ENCODE results near the gene MLLT11.

MLLT11 gene, protein sequence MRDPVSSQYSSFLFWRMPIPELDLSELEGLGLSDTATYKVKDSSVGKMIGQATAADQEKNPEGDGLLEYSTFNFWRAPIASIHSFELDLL

DNA sequence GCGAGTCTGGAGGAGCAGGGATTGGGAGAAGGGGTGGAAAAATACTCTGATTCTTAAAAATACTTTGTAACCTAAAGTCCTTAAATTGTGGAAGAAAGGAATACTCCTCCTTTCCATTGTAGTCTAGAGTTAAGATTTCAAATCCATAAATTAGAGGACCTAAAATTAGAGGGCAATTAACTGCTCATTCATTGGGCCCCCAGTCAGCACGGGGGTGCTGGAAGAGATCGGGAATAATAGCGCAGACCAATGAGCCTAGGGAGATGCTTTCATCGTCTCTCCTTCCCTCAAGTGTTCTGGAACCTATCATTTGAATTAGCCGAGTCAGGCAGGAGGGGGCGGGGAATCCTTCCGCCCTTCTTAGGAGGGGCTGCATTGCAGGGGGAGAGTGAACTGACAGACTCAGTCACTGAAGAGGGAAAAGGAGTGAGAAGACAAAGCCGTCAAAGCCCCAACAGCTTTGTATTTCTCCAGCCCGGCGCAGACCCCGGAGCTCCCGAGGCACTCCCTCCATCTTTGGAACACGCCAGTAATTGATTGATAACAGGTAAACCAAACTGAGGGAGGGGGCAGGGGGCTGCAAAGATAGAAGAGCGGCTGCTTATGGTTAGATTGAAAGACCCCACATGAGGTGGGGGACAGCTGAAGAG lies at the start of gene MLLT11:
Gene MLLT11 (plus strand): TSS at position 391 of the 650 bp plus-strand sequence. CDS start 6,828 bp downstream, outside the sequence.
- Histone ChIP-seq H3K9ac (ENCODE audit: low read depth, low read length) (peak within 1 kb of the TSS; percentile 96), H3K9me3 (ENCODE audit: control insufficient read depth, insufficient read depth, low read length) (no peaks in the 10 kb centered on the region), H3K4me1 (ENCODE audit: insufficient read depth, low read length) (peaks cover 21% of the 10 kb centered on the region), H3K36me3 (ENCODE audit: insufficient read depth, low read length) (peaks cover 12% of the 10 kb centered on the region)

DNA sequence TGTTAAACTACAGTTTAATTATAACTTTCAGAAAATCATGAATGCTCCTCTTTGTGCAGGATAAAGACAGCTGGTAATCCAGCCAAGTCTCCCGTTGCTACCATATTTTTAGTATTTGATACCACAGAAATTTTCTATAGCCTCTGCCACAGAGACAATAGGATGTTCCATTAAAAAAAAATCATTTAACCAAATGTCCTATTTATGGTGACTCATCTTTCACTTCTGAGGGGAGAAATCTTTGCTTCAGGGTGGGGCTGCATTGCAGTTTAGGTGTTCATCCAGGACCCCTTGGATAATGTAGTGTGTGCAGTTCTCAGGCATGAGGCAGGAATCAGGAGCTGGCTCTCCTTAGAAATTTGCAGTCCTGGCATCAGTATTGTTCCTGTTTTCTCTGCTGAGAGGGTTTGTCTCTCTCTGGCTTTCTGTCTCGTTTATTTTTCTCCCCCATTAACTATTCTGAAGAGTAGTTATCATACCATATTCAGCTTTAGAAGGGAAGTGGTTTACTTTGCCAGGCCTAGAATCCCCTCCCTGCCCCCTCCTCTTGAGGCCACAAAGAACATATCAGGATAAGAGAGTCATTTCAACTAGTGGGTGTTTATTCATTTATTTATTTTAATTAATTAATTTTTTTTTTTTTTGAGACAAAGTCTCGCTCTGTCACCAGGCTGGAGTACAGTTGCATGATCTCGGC lies 48.9 kb upstream of the MLLT11 start:
- Histone ChIP-seq H3K9me3 (ENCODE audit: control insufficient read depth, insufficient read depth, low read length) (no peaks in the 10 kb centered on the region), H3K4me1 (ENCODE audit: insufficient read depth, low read length) (peaks cover 11% of the 10 kb centered on the region; the same call in 1 of the 2 replicates), H3K36me3 (ENCODE audit: insufficient read depth, low read length) (no peaks in the 10 kb centered on the region), H3K9ac (ENCODE audit: low read depth, low read length) (no peak overlapping the region)

DNA sequence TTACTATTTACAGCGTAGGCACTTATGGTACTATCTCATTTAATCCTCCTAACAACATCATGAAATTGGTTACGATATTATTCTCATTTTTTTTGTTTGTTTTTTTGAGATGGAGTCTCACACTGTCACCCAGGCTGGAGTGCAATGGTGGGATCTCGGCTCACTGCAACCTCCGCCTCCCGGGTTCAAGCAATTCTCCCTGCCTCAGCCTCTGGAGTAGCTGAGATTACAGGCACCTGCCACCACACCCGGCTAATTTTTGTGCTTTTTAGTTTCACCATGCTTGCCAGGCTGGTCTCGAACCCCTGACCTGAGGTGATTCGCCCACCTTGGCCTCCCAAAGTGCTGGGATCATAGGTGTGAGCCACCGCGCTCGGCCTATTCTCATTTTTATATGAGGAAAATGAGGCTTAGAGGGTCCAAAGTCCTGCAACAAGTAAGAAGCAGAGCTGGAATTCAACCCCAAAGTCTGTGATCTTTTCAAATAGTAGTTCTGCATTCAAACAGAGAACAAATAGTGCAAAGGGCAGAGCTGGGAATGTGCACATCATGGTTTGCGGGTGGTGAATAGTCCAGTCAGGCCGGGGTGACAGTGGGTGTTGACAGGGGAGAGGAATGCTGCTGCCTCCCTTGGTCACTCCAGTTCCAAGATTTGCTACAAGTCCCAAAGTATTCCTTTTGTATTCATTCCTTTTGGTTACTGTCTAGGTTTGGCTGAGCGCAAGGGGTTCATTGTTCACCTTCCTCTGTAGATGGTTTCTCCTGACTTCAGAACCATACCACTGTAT lies 47.3 kb upstream of the MLLT11 start:
- Histone ChIP-seq H3K9ac (ENCODE audit: low read depth, low read length) (no peak overlapping the region), H3K4me1 (ENCODE audit: insufficient read depth, low read length) (peaks cover 6% of the 10 kb centered on the region; the same call in 1 of the 2 replicates), H3K9me3 (ENCODE audit: control insufficient read depth, insufficient read depth, low read length) (no peaks in the 10 kb centered on the region), H3K36me3 (ENCODE audit: insufficient read depth, low read length) (peaks cover 4% of the 10 kb centered on the region; the same call in 1 of the 2 replicates)

DNA sequence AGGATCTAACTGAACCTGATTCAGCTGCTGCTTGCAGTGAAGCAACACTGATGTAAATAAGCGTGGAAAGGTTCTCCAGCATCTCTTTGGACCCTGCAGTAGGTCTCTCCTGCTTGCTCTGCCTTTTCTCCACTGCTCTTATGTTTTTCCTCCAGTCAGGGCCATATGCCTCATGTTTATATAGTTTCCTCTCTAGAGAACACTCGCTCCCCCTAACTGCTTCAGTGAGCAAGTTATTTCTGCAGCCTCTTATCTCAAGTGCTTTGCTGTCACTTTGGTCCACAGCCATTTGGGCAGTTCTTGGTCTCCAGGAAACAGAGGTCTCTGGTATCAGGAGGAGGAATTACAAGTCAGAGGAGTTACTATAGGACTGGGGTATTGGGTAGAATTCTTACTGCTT lies 46.7 kb upstream of the MLLT11 start:
- H3K9me3 ChIP-seq (ENCODE audit: control insufficient read depth, insufficient read depth, low read length): no peaks in the 10 kb centered on the region
- H3K36me3 ChIP-seq (ENCODE audit: insufficient read depth, low read length): peaks cover 4% of the 10 kb centered on the region; the same call in 1 of the 2 replicates
- peaks cover 4% of the 10 kb centered on the region; the same call in 1 of the 2 replicates for H3K4me1 ChIP-seq (ENCODE audit: insufficient read depth, low read length)
- H3K9ac ChIP-seq (ENCODE audit: low read depth, low read length): no peak overlapping the region

DNA sequence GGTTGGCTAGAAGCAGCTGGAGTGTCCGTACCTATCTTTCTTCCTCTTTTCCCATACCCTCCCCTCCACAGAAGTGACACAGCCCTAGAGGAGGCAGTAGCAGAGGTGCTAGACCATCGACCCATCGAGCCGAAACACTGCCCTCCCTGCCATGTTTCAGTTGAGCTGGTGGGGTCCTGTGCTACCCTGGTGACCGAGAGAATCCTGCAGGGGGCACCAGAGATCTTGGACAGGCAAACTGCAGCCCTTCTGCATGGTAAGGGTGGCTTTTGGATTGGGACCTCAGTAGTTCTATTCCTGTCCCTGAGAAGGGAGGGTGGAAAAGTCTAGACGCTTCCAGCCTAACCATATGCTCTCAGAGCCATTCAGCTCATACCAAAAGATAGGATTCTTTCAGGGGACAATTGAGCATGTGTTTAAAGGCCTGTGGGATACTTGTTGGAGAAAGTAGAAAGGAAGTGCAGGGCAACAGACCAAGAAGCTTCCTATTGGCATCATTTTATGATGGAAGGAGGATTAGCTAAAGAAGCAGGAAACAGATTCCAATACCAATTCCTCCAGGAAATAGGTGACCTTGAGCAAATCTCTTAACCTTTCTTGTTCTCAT lies 35.6 kb upstream of the MLLT11 start:
- peaks cover 6% of the 10 kb centered on the region; the same call in 1 of the 2 replicates for H3K36me3 ChIP-seq (ENCODE audit: insufficient read depth, low read length)
- H3K4me1 ChIP-seq (ENCODE audit: insufficient read depth, low read length): no peaks in the 10 kb centered on the region
- H3K9me3 ChIP-seq (ENCODE audit: control insufficient read depth, insufficient read depth, low read length): no peaks in the 10 kb centered on the region
- H3K9ac ChIP-seq (ENCODE audit: low read depth, low read length): no peak overlapping the region

DNA sequence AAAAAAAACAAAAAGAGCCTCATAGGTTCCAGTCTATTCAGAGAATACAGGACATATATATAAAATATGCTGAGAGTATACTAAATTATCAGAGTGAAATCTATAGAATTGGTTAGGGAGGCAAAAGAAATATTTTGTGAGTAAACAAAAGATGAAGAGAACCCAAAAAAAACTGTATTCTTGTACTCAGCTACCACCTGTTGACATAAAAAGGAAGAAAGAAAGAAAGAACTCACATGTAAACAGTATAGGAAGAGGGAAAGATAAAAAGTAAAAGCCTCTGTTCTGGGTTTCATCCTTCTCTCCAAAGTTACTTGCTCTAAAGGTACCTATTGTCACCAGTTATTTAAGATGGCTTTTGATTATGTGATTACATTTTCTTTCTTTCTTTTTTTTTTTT lies 33.7 kb upstream of the MLLT11 start:
- no peaks in the 10 kb centered on the region for H3K9me3 ChIP-seq (ENCODE audit: control insufficient read depth, insufficient read depth, low read length)
- peaks cover 6% of the 10 kb centered on the region; the same call in 1 of the 2 replicates for H3K36me3 ChIP-seq (ENCODE audit: insufficient read depth, low read length)
- H3K4me1 ChIP-seq (ENCODE audit: insufficient read depth, low read length): no peaks in the 10 kb centered on the region
- H3K9ac ChIP-seq (ENCODE audit: low read depth, low read length): no peak overlapping the region

DNA sequence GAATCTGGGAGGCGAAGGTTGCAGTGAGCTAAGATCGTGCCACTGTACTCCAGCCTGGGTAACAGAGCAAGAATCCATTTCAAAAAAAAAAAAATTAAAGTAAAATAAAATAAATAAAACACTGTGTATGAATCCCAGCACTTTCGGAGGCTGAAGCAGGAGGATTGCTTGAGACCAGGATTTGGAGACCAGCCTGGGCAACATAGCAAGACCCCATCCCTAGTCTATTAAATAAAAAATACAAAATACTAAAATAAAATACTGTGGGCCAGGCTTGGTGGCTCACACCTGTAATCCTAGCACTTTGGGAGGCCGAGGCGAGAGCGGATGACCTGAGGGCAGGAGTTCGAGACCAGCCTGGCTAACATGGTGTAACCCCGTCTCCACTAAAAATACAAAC lies 28.0 kb upstream of the MLLT11 start:
- peaks cover 2% of the 10 kb centered on the region; the same call in 1 of the 2 replicates for H3K36me3 ChIP-seq (ENCODE audit: insufficient read depth, low read length)
- no peak overlapping the region for H3K9ac ChIP-seq (ENCODE audit: low read depth, low read length)
- no peaks in the 10 kb centered on the region for H3K4me1 ChIP-seq (ENCODE audit: insufficient read depth, low read length)
- no peaks in the 10 kb centered on the region for H3K9me3 ChIP-seq (ENCODE audit: control insufficient read depth, insufficient read depth, low read length)

DNA sequence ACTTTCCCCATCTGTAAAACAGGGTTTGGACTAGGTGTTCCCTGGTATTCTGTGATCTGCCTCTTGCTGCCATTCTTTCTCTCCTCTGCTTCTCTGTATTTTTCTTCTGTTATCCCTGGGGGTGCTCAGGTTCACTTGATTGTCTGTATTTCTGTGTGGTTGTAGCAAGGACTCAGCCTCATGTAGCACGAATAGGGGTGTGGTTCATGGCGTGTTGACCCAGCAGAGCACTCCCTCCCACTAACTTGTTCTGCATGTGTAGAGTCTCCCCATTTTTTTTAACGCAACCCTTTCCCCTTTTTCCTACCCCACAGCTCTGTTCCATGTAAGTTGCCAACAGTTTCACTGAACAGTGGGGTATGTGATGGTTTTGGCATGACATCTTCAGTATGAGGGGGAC lies 25.0 kb upstream of the MLLT11 start:
- Histone ChIP-seq H3K9me3 (ENCODE audit: control insufficient read depth, insufficient read depth, low read length) (no peaks in the 10 kb centered on the region), H3K9ac (ENCODE audit: low read depth, low read length) (no peak overlapping the region), H3K4me1 (ENCODE audit: insufficient read depth, low read length) (peaks cover 8% of the 10 kb centered on the region), H3K36me3 (ENCODE audit: insufficient read depth, low read length) (peaks cover 2% of the 10 kb centered on the region; the same call in 1 of the 2 replicates)

DNA sequence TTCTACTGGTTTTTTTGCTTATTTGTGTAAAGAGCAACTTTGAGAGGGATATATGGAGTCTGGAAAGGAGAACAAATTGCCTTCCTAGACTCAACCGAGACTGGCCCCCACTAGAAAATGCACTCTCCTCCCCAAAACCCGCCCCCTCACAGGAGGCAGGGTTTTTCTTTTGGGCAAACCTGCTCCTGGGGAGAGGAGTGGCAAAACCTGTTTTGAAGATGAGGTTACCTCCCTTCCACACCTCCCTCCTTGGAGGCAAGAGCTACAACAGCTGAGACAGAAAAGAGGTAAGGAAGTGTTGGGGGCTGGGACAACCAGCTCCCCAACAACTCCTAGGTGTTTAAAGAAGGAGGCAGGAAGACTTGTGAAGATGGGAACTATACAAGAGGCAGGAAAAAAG lies 23.8 kb upstream of the MLLT11 start, which contains the start of gene BNIPL:
Gene BNIPL (plus strand): TSS at position 231 of the 400 bp plus-strand sequence. CDS start 140 bp downstream, at position 371.
- H3K9ac ChIP-seq (ENCODE audit: low read depth, low read length): no peak within 1 kb of the TSS
- peaks cover 2% of the 10 kb centered on the region; the same call in 1 of the 2 replicates for H3K36me3 ChIP-seq (ENCODE audit: insufficient read depth, low read length)
- H3K9me3 ChIP-seq (ENCODE audit: control insufficient read depth, insufficient read depth, low read length): no peaks in the 10 kb centered on the region
- peaks cover 8% of the 10 kb centered on the region for H3K4me1 ChIP-seq (ENCODE audit: insufficient read depth, low read length)

DNA sequence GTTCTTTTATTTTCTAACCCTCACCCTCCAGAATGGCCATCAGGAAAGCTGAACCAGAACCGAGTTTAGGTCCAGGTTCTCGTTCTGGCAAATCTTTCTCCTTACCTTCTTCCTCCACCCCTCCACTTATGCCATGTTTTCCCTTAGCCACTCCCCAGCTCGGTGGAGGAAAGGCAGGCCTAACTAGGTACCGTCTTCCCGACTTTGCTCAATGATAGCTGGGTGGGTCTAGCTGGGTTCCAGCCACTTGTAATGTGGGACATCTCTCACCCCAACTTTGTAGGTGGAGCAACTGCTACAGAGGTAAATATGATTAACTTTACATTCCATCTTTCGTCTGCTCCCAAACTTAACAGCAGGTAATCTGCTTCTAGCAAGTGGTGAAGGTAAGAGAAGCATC lies 23.2 kb upstream of the MLLT11 start:
- peaks cover 2% of the 10 kb centered on the region; the same call in 1 of the 2 replicates for H3K36me3 ChIP-seq (ENCODE audit: insufficient read depth, low read length)

DNA sequence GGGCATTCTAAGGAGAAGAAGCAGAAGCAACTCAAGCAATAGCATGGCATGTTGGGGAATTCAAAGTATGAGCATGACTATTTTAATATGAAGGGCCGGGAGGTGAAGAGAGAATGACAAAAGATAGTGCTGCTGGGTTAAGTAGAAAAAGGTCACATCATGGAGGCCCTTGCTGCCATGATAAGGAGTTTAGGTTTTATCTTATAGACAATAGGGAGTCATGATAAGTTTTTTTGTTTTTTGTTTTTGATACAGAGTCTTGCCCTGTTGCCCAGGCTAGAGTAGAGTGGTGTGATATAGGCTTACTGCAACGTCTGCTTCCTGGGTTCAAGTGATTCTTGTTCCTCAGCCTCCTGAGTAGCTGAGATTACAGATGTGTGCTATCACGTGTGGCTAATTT lies 20.7 kb upstream of the MLLT11 start:
- Histone ChIP-seq H3K9ac (ENCODE audit: low read depth, low read length) (no peak overlapping the region), H3K36me3 (ENCODE audit: insufficient read depth, low read length) (peaks cover 2% of the 10 kb centered on the region; the same call in 1 of the 2 replicates), H3K4me1 (ENCODE audit: insufficient read depth, low read length) (peaks cover 8% of the 10 kb centered on the region), H3K9me3 (ENCODE audit: control insufficient read depth, insufficient read depth, low read length) (no peaks in the 10 kb centered on the region)

More for the DNA sequence above, 23.2 kb upstream of the MLLT11 start:
- Histone ChIP-seq H3K9me3 (ENCODE audit: control insufficient read depth, insufficient read depth, low read length) (no peaks in the 10 kb centered on the region), H3K4me1 (ENCODE audit: insufficient read depth, low read length) (peaks cover 8% of the 10 kb centered on the region), H3K9ac (ENCODE audit: low read depth, low read length) (no peak overlapping the region)

DNA sequence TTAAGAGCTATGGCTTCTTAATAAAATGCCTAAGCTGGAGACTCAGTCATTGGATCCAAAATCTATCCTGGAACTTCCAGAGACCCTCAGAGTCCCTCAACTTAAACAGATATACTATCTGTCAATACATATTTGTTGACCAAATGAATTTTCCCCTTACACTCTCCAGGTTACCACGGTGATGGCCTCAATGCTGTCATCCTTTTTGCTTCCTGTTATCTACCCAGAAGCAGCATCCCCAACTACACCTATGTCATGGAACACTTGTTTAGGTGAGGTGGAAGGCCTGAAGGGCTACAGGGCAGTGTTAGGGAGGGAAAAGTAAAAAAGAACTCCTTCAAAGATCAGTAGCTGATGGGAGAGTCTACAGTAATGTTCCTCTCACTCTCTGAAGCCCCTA lies 17.0 kb upstream of the MLLT11 start:
- Histone ChIP-seq H3K9me3 (ENCODE audit: control insufficient read depth, insufficient read depth, low read length) (no peaks in the 10 kb centered on the region), H3K9ac (ENCODE audit: low read depth, low read length) (no peak overlapping the region), H3K36me3 (ENCODE audit: insufficient read depth, low read length) (no peaks in the 10 kb centered on the region), H3K4me1 (ENCODE audit: insufficient read depth, low read length) (peaks cover 8% of the 10 kb centered on the region)

DNA sequence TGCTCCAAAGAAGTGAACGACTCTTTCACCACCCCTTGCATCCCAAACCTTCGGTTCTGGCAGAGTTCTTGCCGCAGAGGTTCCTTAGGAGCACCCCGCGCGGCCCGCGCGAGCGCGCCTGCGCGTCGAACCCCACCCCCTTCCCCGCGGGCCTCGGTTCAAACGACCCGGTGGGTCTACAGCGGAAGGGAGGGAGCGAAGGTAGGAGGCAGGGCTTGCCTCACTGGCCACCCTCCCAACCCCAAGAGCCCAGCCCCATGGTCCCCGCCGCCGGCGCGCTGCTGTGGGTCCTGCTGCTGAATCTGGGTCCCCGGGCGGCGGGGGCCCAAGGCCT lies 12.6 kb upstream of the MLLT11 start, which contains the start of gene C1orf56:
Gene C1orf56 (plus strand): TSS at position 161 of the 334 bp plus-strand sequence. CDS start 97 bp downstream, at position 258.
- no peaks in the 10 kb centered on the region for H3K9me3 ChIP-seq (ENCODE audit: control insufficient read depth, insufficient read depth, low read length)
- no peaks in the 10 kb centered on the region for H3K4me1 ChIP-seq (ENCODE audit: insufficient read depth, low read length)
- peak within 1 kb of the TSS; percentile 83 for H3K9ac ChIP-seq (ENCODE audit: low read depth, low read length)
- H3K36me3 ChIP-seq (ENCODE audit: insufficient read depth, low read length): peaks cover 3% of the 10 kb centered on the region; the same call in 1 of the 2 replicates

All from ES-I3 (cell line).